K562 (cell line): ENCODE measurements around the gene CDK4. TPM values are rescaled to one million over a fixed set of nuclear protein-coding genes. Genes with fewer than 3 reads are reported as not detected.
A peak's percentile ranks its signal among the peaks of the same experiment; 100 is the strongest.

ENCODE experiments used
- ATF2 ChIP-seq: sonication (generic); formaldehyde crosslinking; IDR thresholded peaks from 2 replicates; pipeline ENCODE4 v1.8.1; 2022; ENCODE audit warnings: missing genetic modification reagents
- CHD1 ChIP-seq: fragments of 200-600 bp; sonication (generic); IDR thresholded peaks from one replicate; pipeline ENCODE4 v1.6.1; 2012; ENCODE audit warnings: mild to moderate bottlenecking, moderate library complexity, low read length, inconsistent platforms
- EP400 ChIP-seq: fragments of 450-650 bp; IDR thresholded peaks from 2 replicates; pipeline ENCODE4 v1.6.1; 2017; ENCODE audit warnings: antibody characterized with exemption, mild to moderate bottlenecking, moderate library complexity
- HMGN3 ChIP-seq: IDR thresholded peaks from 2 replicates; pipeline ENCODE4 v1.6.1; 2011; ENCODE audit warnings: borderline replicate concordance, low read depth, mild to moderate bottlenecking, mixed read lengths, low read length; ENCODE audit not compliant: insufficient read length; ENCODE audit errors: extremely low read depth
- ILF3 ChIP-seq: fragments of 450-650 bp; IDR thresholded peaks from 2 replicates; pipeline ENCODE4 v1.6.1; 2018; ENCODE audit warnings: antibody characterized with exemption, mild to moderate bottlenecking, moderate library complexity, borderline replicate concordance
- KLF10 ChIP-seq: fragments of 250-450 bp; sonication (Bioruptor Pico); IDR thresholded peaks from 2 replicates; pipeline ENCODE4 v1.6.1; 2021; ENCODE audit warnings: matching md5 sums
- MGA ChIP-seq: fragments of 450-650 bp; IDR thresholded peaks from 2 replicates; pipeline ENCODE4 v1.6.1; 2016; ENCODE audit warnings: mild to moderate bottlenecking, moderate library complexity
- NEUROD1 ChIP-seq: fragments of 150-350 bp; IDR thresholded peaks from 2 replicates; pipeline ENCODE4 v1.6.1; 2014; ENCODE audit warnings: borderline replicate concordance, low read length, low read depth; ENCODE audit not compliant: partially characterized antibody
- PHF20 ChIP-seq: fragments of 450-650 bp; IDR thresholded peaks from 2 replicates; pipeline ENCODE4 v1.6.1; 2018; ENCODE audit not compliant: partially characterized antibody
- PTBP1 ChIP-seq: fragments of 200-400 bp; formaldehyde crosslinking; IDR thresholded peaks from 2 replicates; pipeline ENCODE4 v1.6.1; 2017; ENCODE audit warnings: low read depth, low read length
- THRA ChIP-seq: fragments of 450-650 bp; IDR thresholded peaks from 2 replicates; pipeline ENCODE4 v1.6.1; 2017; ENCODE audit warnings: mild to moderate bottlenecking, moderate library complexity
- ZNF133 ChIP-seq: fragments of 250-450 bp; sonication (Bioruptor Pico); IDR thresholded peaks from 2 replicates; pipeline ENCODE4 v1.4.0; 2020; ENCODE audit warnings: mild to moderate bottlenecking
- ZNF197 ChIP-seq: fragments of 200-800 bp; sonication (Bioruptor generic); IDR thresholded peaks from 2 replicates; pipeline ENCODE4 v1.6.1; 2016; ENCODE audit warnings: low read depth, missing genetic modification characterization, missing compliant biosample characterization
- ZNF707 ChIP-seq: fragments of 250-450 bp; sonication (Bioruptor Pico); conservative IDR thresholded peaks from 2 replicates; pipeline ENCODE4 v1.8.0; 2022; ENCODE audit warnings: inconsistent platforms, mild to moderate bottlenecking, moderate library complexity
- ZNF77 ChIP-seq: fragments of 250-450 bp; sonication (Bioruptor Pico); IDR thresholded peaks from 2 replicates; pipeline ENCODE4 v1.5.0; 2020
- polyA plus RNA-seq, 8 experiments: library from polyadenylated mRNA; depleted of rRNA in 4 of 8; stranded (reverse) in 5 of 8; unstranded in 3 of 8; fragments of >200 nt; fragmentation: Nextera tagmentation in 2 of 8; fragmentation: Illumina TruSeq in 1 of 8; extraction: Ambion mirVana in 2 of 8; extraction: Trizol in 1 of 8; gene quantifications; 2 replicates each; pipeline versions ENCODE4 v1.2.1 to v1.2.3, GENCODE V29; 2011 to 2014; ENCODE audit warnings: inconsistent platforms in 1 of 8, missing spikeins in 1 of 8
- total RNA-seq, 7 experiments: library from RNA; depleted of rRNA in 6 of 7; stranded (reverse); fragments of >200 nt in 6 of 7; fragmentation: Illumina TruSeq in 2 of 7; extraction: Trizol in 2 of 7; gene quantifications; 2 replicates each; pipeline versions ENCODE4 v1.2.1 to v1.2.3, GENCODE V29; 2011 to 2021; ENCODE audit warnings: low replicate concordance in 1 of 7

CDK4 gene
- total and polyA plus RNA-seq, 9 of the 15 experiments (the other 6 are each of a cell fraction or from before 2014, with no cell fraction given), result 37.8 to 436 (median 238) TPM

- TF ChIP-seq MGA, result no peak
- no peak for TF ChIP-seq PHF20
- no peak for TF ChIP-seq THRA
- TF ChIP-seq ZNF133 (CRISPR knock-in tag), result no peak
- TF ChIP-seq HMGN3, result no peak
- TF ChIP-seq ZNF197, result no peak
- 0 out of 2 replicates have a peak, but pooled peaks have one; percentile 0 for TF ChIP-seq KLF10 (CRISPR knock-in tag)
- no peak for TF ChIP-seq CHD1
- TF ChIP-seq EP400, result no peak
- TF ChIP-seq PTBP1, result 0 out of 2 replicates have a peak, but pooled peaks have one; percentile 10
- TF ChIP-seq ATF2 (CRISPR knock-in tag), result no peak
- TF ChIP-seq ZNF77, result no peak
- no peak for TF ChIP-seq ZNF707 (CRISPR knock-in tag)
- TF ChIP-seq NEUROD1, result no peak
- no peak for TF ChIP-seq ILF3
Observed at GRCh38 chr12:57745485-57745881, 6.6 kb downstream of the CDK4 start (continued).
